T-helper 1 cell treated with Interleukin-12 subunit alpha and Interleukin-12 subunit beta and Interleukin-4 antibody, amounts not matched to agents 30 μg/mL and 1 μg/mL, for 36 hours (primary cell): Measurements from ENCODE around the gene CAMK1D.

Experiments used
- H3K27ac Mint-ChIP-seq: one replicate; pipeline ENCODE4 v1.8.0; 2021; ENCODE audit warnings: mild to moderate bottlenecking, mixed read lengths
- H3K27me3 Mint-ChIP-seq: one replicate; pipeline ENCODE4 v1.8.0; 2021; ENCODE audit warnings: low read depth, mixed read lengths
- H3K36me3 Mint-ChIP-seq: one replicate; pipeline ENCODE4 v1.8.0; 2021; ENCODE audit warnings: low read depth, mixed read lengths
- H3K4me1 Mint-ChIP-seq: one replicate; pipeline ENCODE4 v1.8.0; 2021; ENCODE audit warnings: low read depth, mixed read lengths
- H3K4me3 Mint-ChIP-seq: one replicate; pipeline ENCODE4 v1.8.0; 2021; ENCODE audit warnings: mild to moderate bottlenecking, moderate library complexity, mixed read lengths
- H3K9me3 Mint-ChIP-seq: one replicate; pipeline ENCODE4 v1.8.0; 2021; ENCODE audit warnings: mixed read lengths

Gene CAMK1D

DNA sequence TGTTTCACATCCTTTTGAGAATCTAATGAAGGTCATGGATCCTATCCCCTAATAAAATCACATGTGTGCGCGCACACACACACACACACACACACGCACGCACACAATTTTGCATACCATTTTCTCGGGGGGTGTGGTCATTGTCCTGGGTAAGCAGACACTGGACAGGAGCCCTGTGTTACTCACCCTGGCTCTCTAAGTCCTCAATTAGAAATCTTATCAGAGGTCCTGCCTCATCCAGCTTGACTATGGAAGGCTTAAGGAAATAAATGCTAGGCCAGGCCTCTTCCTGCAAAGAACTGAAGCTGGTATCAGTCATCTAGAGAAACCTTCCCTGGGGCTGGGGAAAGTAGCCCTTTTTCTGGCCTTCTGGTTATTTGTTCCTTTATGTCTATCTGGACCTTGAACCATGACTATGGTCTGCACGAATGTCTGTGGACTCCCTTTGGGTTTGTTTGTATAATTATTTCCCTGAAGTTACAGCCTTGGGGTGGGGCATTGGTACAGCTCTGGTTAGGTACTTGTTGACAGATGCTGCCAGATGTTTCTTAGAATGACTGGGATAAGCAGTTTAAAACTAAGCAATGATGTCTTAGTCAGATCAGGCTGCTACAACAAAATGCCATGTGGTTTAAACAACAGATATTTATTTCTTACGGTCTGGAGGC, 443.7 kb downstream of the CAMK1D start:
- H3K4me3 Mint-ChIP-seq: no peak overlapping the region
- no peaks in the 10 kb centered on the region for H3K4me1 Mint-ChIP-seq
- no peak overlapping the region for H3K27ac Mint-ChIP-seq
- no peaks in the 10 kb centered on the region for H3K27me3 Mint-ChIP-seq
- H3K9me3 Mint-ChIP-seq: no peaks in the 10 kb centered on the region
- no peaks in the 10 kb centered on the region for H3K36me3 Mint-ChIP-seq

GRCh38 chr10:12795315-12796110, 446.2 kb downstream of the CAMK1D start:
- Mint-ChIP-seq H3K36me3 (no peaks in the 10 kb centered on the region), H3K4me3 (no peak overlapping the region)

DNA sequence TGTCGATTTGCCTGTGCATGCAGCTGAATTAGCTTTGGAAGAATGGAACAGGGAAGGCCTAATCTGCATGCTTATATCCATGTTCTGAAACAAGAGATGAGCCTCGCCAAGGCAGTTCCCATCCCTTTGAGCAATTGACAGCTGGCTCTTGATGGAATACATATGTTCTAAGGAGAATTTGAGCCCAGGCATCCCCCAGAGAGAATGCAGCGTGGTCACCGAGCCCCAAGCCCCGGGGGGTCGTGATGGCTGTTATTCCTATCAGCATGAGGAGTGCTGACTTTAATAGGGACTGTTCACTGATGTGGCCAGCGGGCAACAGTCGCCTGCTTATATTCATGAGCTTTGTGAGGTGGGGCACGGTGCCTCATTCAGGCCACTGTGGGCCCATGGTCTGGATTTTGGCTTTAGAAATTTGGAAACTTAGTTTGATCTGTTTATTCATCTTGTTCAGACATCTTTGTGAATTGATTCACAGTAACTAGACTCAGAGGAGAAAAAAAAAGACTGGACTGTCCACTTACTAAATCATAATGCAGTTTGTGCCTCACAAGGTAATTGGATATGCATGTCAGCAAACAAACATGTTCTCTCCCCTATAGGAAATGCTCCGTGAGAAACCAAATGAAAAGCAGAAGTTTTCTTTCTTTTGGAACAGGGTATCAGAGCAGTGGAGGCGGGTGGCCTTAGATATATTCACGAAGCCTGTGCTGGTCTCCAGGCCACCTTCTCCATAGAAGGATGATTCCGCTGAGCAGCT, 447.2 kb downstream of the CAMK1D start:
- H3K27ac Mint-ChIP-seq: no peak overlapping the region
- no peaks in the 10 kb centered on the region for H3K36me3 Mint-ChIP-seq
- H3K27me3 Mint-ChIP-seq: no peaks in the 10 kb centered on the region
- H3K4me3 Mint-ChIP-seq: no peak overlapping the region
- H3K9me3 Mint-ChIP-seq: no peaks in the 10 kb centered on the region
- H3K4me1 Mint-ChIP-seq: no peaks in the 10 kb centered on the region

More at GRCh38 chr10:12795315-12796110, 446.2 kb downstream of the CAMK1D start:
- Mint-ChIP-seq H3K27ac (no peak overlapping the region), H3K4me1 (no peaks in the 10 kb centered on the region), H3K9me3 (no peaks in the 10 kb centered on the region), H3K27me3 (no peaks in the 10 kb centered on the region)

GRCh38 chr10:12797471-12798262, 448.3 kb downstream of the CAMK1D start:
- H3K27me3 Mint-ChIP-seq: no peaks in the 10 kb centered on the region
- no peak overlapping the region for H3K27ac Mint-ChIP-seq
- no peaks in the 10 kb centered on the region for H3K9me3 Mint-ChIP-seq
- H3K4me1 Mint-ChIP-seq: no peaks in the 10 kb centered on the region
- H3K36me3 Mint-ChIP-seq: no peaks in the 10 kb centered on the region
- H3K4me3 Mint-ChIP-seq: no peak overlapping the region

GRCh38 chr10:12799144-12799543, 449.8 kb downstream of the CAMK1D start:
- Mint-ChIP-seq H3K27me3 (no peaks in the 10 kb centered on the region), H3K27ac (no peak overlapping the region)

GRCh38 chr10:12799714-12800113, 450.4 kb downstream of the CAMK1D start:
- Mint-ChIP-seq H3K4me3 (no peak overlapping the region), H3K27ac (no peak overlapping the region), H3K4me1 (no peaks in the 10 kb centered on the region), H3K9me3 (no peaks in the 10 kb centered on the region), H3K36me3 (no peaks in the 10 kb centered on the region), H3K27me3 (no peaks in the 10 kb centered on the region)

More at GRCh38 chr10:12799144-12799543, 449.8 kb downstream of the CAMK1D start:
- H3K9me3 Mint-ChIP-seq: no peaks in the 10 kb centered on the region
- H3K36me3 Mint-ChIP-seq: no peaks in the 10 kb centered on the region
- H3K4me3 Mint-ChIP-seq: no peak overlapping the region
- no peaks in the 10 kb centered on the region for H3K4me1 Mint-ChIP-seq

DNA sequence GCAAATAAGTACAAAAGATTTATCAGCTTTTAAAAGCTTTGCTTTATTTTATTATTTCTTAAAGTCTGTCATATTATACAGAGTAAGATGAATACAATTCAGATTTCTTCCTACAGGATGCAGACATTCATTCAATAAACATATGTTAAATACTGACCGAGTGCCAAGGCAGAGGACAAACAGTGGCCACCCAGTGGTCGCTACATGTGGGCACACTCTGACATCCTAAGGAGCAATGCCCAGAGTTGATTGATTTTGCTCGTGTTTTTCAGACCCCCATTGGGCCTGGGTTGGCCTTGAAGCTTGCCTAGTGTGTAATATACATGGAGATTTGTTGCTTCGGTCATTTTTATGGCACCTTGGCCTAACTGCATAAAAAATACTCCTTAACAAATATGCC, 451.0 kb downstream of the CAMK1D start:
- Mint-ChIP-seq H3K27ac (no peak overlapping the region), H3K4me3 (no peak overlapping the region), H3K27me3 (no peaks in the 10 kb centered on the region), H3K9me3 (no peaks in the 10 kb centered on the region), H3K4me1 (no peaks in the 10 kb centered on the region), H3K36me3 (no peaks in the 10 kb centered on the region)

DNA sequence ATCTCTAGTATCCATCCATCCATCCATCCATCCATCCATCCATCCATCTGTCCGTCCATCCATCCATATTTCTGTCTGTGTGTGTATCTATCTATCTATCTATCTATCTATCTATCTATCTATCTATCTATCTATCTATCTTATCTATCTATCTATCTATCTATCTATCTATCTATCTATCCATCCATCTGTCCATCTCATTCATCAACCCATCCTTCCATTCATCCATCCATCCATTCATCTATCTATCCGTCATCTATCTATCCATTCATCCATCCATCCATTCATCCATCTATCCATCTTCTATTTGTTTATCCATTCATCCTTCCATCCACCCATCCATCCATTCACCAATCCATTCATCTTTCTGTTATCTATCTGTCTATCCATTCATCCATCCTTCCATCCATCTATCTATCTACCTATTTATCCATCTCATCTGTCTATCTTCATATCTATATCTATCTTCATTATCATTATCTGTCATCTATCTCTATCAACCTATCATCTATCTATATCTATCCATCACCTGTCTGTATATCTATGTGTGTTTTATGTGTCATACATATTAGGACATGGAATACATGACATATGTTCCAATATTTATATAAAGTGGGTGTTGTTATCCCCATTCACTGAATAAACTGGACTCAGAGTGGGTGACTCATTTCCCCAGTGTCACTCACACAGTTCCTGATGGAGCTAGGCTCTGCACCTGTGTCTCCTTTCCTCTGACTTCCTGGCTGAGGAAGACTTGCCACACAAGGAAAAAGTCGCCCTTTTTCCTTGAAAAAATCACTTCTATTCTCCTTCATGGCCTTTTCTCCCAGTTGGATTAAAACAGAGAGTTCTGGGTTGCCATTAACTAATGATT, 452.1 kb downstream of the CAMK1D start:
- Mint-ChIP-seq H3K27ac (no peak overlapping the region), H3K4me3 (no peak overlapping the region), H3K4me1 (no peaks in the 10 kb centered on the region), H3K9me3 (no peaks in the 10 kb centered on the region), H3K27me3 (no peaks in the 10 kb centered on the region), H3K36me3 (no peaks in the 10 kb centered on the region)

DNA sequence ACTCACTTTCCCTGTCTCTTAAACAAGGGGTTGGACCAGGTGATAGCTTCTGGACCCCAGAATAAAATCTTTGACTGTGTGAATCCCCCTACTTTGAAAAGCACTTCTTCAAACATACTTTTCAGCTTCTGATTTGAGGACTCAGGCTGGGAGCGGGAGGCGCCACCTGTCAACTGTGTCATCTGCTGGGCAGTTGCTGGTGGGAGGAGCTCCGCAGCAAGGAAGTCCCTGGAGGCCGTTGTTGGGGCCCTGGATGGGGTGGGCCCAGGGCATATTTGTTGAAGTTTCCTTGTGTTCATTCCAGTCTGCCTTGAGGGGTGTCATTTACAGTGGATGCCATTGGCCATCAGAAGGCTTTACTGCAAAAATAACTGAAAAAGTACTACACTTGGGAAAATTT, 454.4 kb downstream of the CAMK1D start:
- Mint-ChIP-seq H3K27me3 (no peaks in the 10 kb centered on the region), H3K36me3 (no peaks in the 10 kb centered on the region), H3K27ac (no peak overlapping the region), H3K4me1 (no peaks in the 10 kb centered on the region), H3K9me3 (no peaks in the 10 kb centered on the region), H3K4me3 (no peak overlapping the region)

GRCh38 chr10:12806228-12807095, 457.1 kb downstream of the CAMK1D start:
- Mint-ChIP-seq H3K36me3 (no peaks in the 10 kb centered on the region), H3K27me3 (no peaks in the 10 kb centered on the region), H3K9me3 (no peaks in the 10 kb centered on the region), H3K4me1 (no peaks in the 10 kb centered on the region), H3K4me3 (no peak overlapping the region), H3K27ac (no peak overlapping the region)

DNA sequence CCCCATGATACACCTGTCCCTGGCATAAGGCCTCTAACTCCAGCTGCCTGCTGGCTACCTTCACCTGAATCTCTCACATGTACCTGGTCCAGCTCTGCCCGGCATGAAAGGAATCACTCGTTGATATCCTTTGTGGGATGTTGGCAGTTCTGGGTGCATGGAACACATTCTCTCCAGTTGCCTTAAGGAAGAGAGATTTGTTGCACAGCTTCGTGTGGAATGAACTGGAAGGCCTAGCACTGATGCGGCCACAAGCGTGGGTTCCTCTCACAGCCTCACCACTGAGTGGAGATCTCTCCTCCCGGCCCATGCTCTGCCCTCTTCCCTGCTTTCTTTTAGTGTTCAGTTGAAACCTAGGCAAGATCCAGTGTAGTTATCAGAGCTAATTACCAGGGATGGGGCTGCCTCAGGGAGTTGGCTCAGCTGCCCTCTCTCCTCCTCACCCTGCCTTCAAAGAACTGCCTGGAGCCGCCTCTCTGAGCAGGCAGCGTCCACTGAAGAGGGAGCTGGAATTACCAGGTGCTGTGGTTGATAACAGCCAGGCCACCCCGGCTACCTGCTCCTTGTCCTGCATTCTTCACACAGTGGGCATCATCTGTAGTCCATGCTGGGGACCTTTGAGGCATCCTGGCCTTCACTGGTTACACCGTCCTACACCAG, 457.9 kb downstream of the CAMK1D start:
- Mint-ChIP-seq H3K27me3 (no peaks in the 10 kb centered on the region), H3K36me3 (no peaks in the 10 kb centered on the region), H3K4me3 (no peak overlapping the region), H3K27ac (no peak overlapping the region), H3K9me3 (no peaks in the 10 kb centered on the region), H3K4me1 (no peaks in the 10 kb centered on the region)

- no peaks in the 10 kb centered on the region for H3K27me3 Mint-ChIP-seq
- H3K36me3 Mint-ChIP-seq: no peaks in the 10 kb centered on the region
- H3K4me3 Mint-ChIP-seq: no peak overlapping the region
- no peaks in the 10 kb centered on the region for H3K4me1 Mint-ChIP-seq
- no peak overlapping the region for H3K27ac Mint-ChIP-seq
- no peaks in the 10 kb centered on the region for H3K9me3 Mint-ChIP-seq
Observed at GRCh38 chr10:12808014-12808613, 458.8 kb downstream of the CAMK1D start.
